WTC11 (cell line): ENCODE results near the gene ARMC2. TPM values are rescaled to one million over a fixed set of nuclear protein-coding genes. Genes with fewer than 3 reads are reported as not detected.

Experiments used
- ATAC-seq: fragments of 200-7000 bp; cut with Tn5 transposase; 2 replicates; pipeline ENCODE4 v1.10.0; 2021; ENCODE audit warnings: mild to moderate bottlenecking, moderate library complexity
- CTCF ChIA-PET: fragments of 300-600 bp; sonication (Branson Sonifier 250); formaldehyde crosslinking; loops from one replicate; lab custom pipeline; 2021; ENCODE audit warnings: antibody characterized with exemption; lab: Charles Lee
- POLR2A ChIA-PET: fragments of 350-600 bp; sonication (Branson Sonifier 250); formaldehyde crosslinking; loops from one replicate; lab custom pipeline; 2021; ENCODE audit warnings: antibody characterized with exemption; lab: Charles Lee
- DNase-seq: peaks from one replicate; pipeline ENCODE4 v3.0.0; 2021; ENCODE audit warnings: low spot score
- H3K27ac Mint-ChIP-seq: 2 replicates; pipeline ENCODE4 v1.8.0; 2021; ENCODE audit warnings: mixed read lengths
- H3K27me3 Mint-ChIP-seq: 2 replicates; pipeline ENCODE4 v1.8.0; 2021; ENCODE audit warnings: low read depth, mild to moderate bottlenecking, moderate library complexity, mixed read lengths
- H3K36me3 Mint-ChIP-seq: 2 replicates; pipeline ENCODE4 v1.8.0; 2021; ENCODE audit warnings: mixed read lengths
- H3K4me1 Mint-ChIP-seq: 2 replicates; pipeline ENCODE4 v1.8.0; 2022; ENCODE audit warnings: mixed read lengths
- H3K4me3 Mint-ChIP-seq: 2 replicates; pipeline ENCODE4 v1.8.0; 2021; ENCODE audit warnings: mild to moderate bottlenecking, moderate library complexity, mixed read lengths
- H3K9me3 Mint-ChIP-seq: 2 replicates; pipeline ENCODE4 v1.8.0; 2021; ENCODE audit warnings: mixed read lengths
- AFF4 ChIP-seq: sonication (generic); formaldehyde crosslinking; IDR thresholded peaks from 2 replicates; pipeline ENCODE4 v1.8.1; 2023; ENCODE audit warnings: mild to moderate bottlenecking, missing genetic modification reagents, borderline replicate concordance
- CDX4 ChIP-seq: fragments of 250-450 bp; sonication (Bioruptor Pico); IDR thresholded peaks from 2 replicates; pipeline ENCODE4 v1.9.0; 2021; ENCODE audit warnings: moderate library complexity, mild to moderate bottlenecking, inconsistent platforms, borderline replicate concordance
- CREB1 ChIP-seq: sonication (generic); formaldehyde crosslinking; IDR thresholded peaks from 2 replicates; pipeline ENCODE4 v1.8.0; 2023; ENCODE audit warnings: mild to moderate bottlenecking, missing genetic modification reagents
- EMX1 ChIP-seq: fragments of 250-450 bp; sonication (Bioruptor Pico); IDR thresholded peaks from 2 replicates; pipeline ENCODE4 v1.8.0; 2021; ENCODE audit warnings: mild to moderate bottlenecking
- ETV6 ChIP-seq: sonication (generic); formaldehyde crosslinking; IDR thresholded peaks from 2 replicates; pipeline ENCODE4 v1.8.1; 2022; ENCODE audit warnings: mild to moderate bottlenecking, missing genetic modification reagents
- FOXJ3 ChIP-seq: sonication (generic); formaldehyde crosslinking; IDR thresholded peaks from 2 replicates; pipeline ENCODE4 v1.9.0; 2021; ENCODE audit warnings: missing genetic modification reagents, mild to moderate bottlenecking, borderline replicate concordance
- FOXK1 ChIP-seq: sonication (generic); formaldehyde crosslinking; IDR thresholded peaks from 2 replicates; pipeline ENCODE4 v1.8.0; 2022; ENCODE audit warnings: mild to moderate bottlenecking, moderate library complexity, missing genetic modification reagents
- FOXP1 ChIP-seq: sonication (generic); formaldehyde crosslinking; IDR thresholded peaks from 2 replicates; pipeline ENCODE4 v1.8.0; 2022; ENCODE audit warnings: missing genetic modification reagents, mild to moderate bottlenecking, moderate library complexity, borderline replicate concordance
- GRHL2 ChIP-seq: fragments of 250-450 bp; sonication (Bioruptor Pico); IDR thresholded peaks from 2 replicates; pipeline ENCODE4 v1.8.0; 2022; ENCODE audit warnings: mild to moderate bottlenecking, moderate library complexity; ENCODE audit not compliant: insufficient replicate concordance, severe bottlenecking
- IRF2 ChIP-seq: sonication (generic); formaldehyde crosslinking; IDR thresholded peaks from 2 replicates; pipeline ENCODE4 v1.8.0; 2022; ENCODE audit warnings: low read depth, missing genetic modification reagents, borderline replicate concordance
- KAT7 ChIP-seq: sonication (generic); formaldehyde crosslinking; IDR thresholded peaks from 2 replicates; pipeline ENCODE4 v1.8.1; 2023; ENCODE audit warnings: missing genetic modification reagents, mild to moderate bottlenecking, borderline replicate concordance
- MYBL2 ChIP-seq: sonication (generic); formaldehyde crosslinking; IDR thresholded peaks from 2 replicates; pipeline ENCODE4 v1.8.1; 2023; ENCODE audit warnings: mild to moderate bottlenecking, moderate library complexity, missing genetic modification reagents
- OVOL2 ChIP-seq: fragments of 250-450 bp; sonication (Bioruptor Pico); IDR thresholded peaks from 2 replicates; pipeline ENCODE4 v1.9.0; 2021; ENCODE audit warnings: mild to moderate bottlenecking, borderline replicate concordance
- PREB ChIP-seq: sonication (generic); formaldehyde crosslinking; IDR thresholded peaks from 2 replicates; pipeline ENCODE4 v1.8.1; 2022; ENCODE audit warnings: mild to moderate bottlenecking, missing genetic modification reagents, moderate library complexity, borderline replicate concordance
- RELA ChIP-seq: sonication (generic); formaldehyde crosslinking; IDR thresholded peaks from 2 replicates; pipeline ENCODE4 v1.8.1; 2022; ENCODE audit warnings: missing genetic modification reagents, mild to moderate bottlenecking, borderline replicate concordance
- SMAD3 ChIP-seq: sonication (generic); formaldehyde crosslinking; IDR thresholded peaks from 2 replicates; pipeline ENCODE4 v1.8.0; 2022; ENCODE audit warnings: missing genetic modification reagents, mild to moderate bottlenecking, borderline replicate concordance
- SOX15 ChIP-seq: fragments of 250-450 bp; sonication (Bioruptor Pico); IDR thresholded peaks from 2 replicates; pipeline ENCODE4 v1.9.0; 2021; ENCODE audit warnings: mild to moderate bottlenecking
- ZNF281 ChIP-seq: sonication (generic); formaldehyde crosslinking; IDR thresholded peaks from 2 replicates; pipeline ENCODE4 v1.8.0; 2023; ENCODE audit warnings: mild to moderate bottlenecking, missing genetic modification reagents
- ZNF423 ChIP-seq: fragments of 250-450 bp; sonication (Bioruptor Pico); IDR thresholded peaks from 2 replicates; pipeline ENCODE4 v2.1.2; 2022; ENCODE audit warnings: mild to moderate bottlenecking, moderate library complexity
- ZNF532 ChIP-seq: fragments of 250-450 bp; sonication (Bioruptor Pico); IDR thresholded peaks from 2 replicates; pipeline ENCODE4 v1.9.0; 2021; ENCODE audit warnings: mild to moderate bottlenecking, borderline replicate concordance
- ZNF671 ChIP-seq: fragments of 250-450 bp; sonication (Bioruptor Pico); IDR thresholded peaks from 2 replicates; pipeline ENCODE4 v1.8.0; 2021; ENCODE audit warnings: mild to moderate bottlenecking
- total RNA-seq: library from RNA; stranded (reverse); gene quantifications from 3 replicates; pipeline ENCODE4 v1.2.3, GENCODE V29; 2021

The ARMC2 gene
- total RNA-seq, 1 experiment from 2014 or later: 5.2 TPM

- H3K36me3 Mint-ChIP-seq: no peaks in the 10 kb centered on the region
- H3K9me3 Mint-ChIP-seq: no peaks in the 10 kb centered on the region
- H3K4me1 Mint-ChIP-seq: peaks cover 31% of the 10 kb centered on the region
- H3K27me3 Mint-ChIP-seq: no peaks in the 10 kb centered on the region
- TF ChIP-seq GRHL2 (CRISPR knock-in tag) (no peak), KAT7 (no peak), MYBL2 (CRISPR knock-in tag) (no peak), OVOL2 (CRISPR knock-in tag) (no peak), CREB1 (CRISPR knock-in tag) (no peak), ZNF532 (CRISPR knock-in tag) (no peak), RELA (CRISPR knock-in tag) (no peak), SMAD3 (CRISPR knock-in tag) (no peak), FOXP1 (no peak), AFF4 (CRISPR knock-in tag) (no peak), FOXJ3 (CRISPR knock-in tag) (no peak), ZNF281 (CRISPR knock-in tag) (no peak)
- no peak for DNase-seq
- no peak for ATAC-seq
- POLR2A ChIA-PET: no interaction called here
- CTCF ChIA-PET: no interaction called here
- peak overlapping the region; percentile 94 for H3K4me3 Mint-ChIP-seq
- H3K27ac Mint-ChIP-seq: no peak overlapping the region
Observed at GRCh38 chr6:109007521-109007920, 159.3 kb downstream of the ARMC2 start.

- Mint-ChIP-seq H3K9me3 (no peaks in the 10 kb centered on the region), H3K4me1 (peaks cover 32% of the 10 kb centered on the region), H3K27ac (no peak overlapping the region), H3K36me3 (no peaks in the 10 kb centered on the region), H3K27me3 (no peaks in the 10 kb centered on the region), H3K4me3 (peak overlapping the region; percentile 94)
- no peak for ATAC-seq
- ChIA-PET CTCF (no interaction called here), POLR2A (no interaction called here)
- DNase-seq: no peak
- TF ChIP-seq FOXK1 (no peak), IRF2 (CRISPR knock-in tag) (no peak), PREB (CRISPR knock-in tag) (no peak), ZNF423 (CRISPR knock-in tag) (no peak), CDX4 (CRISPR knock-in tag) (no peak), ZNF671 (CRISPR knock-in tag) (no peak), ZNF281 (CRISPR knock-in tag) (no peak), SOX15 (CRISPR knock-in tag) (no peak), EMX1 (CRISPR knock-in tag) (no peak), ETV6 (no peak)
Observed at GRCh38 chr6:109008054-109008453, 159.8 kb downstream of the ARMC2 start.
